ENCODE data around the gene FMN1.

Gene FMN1

DNA sequence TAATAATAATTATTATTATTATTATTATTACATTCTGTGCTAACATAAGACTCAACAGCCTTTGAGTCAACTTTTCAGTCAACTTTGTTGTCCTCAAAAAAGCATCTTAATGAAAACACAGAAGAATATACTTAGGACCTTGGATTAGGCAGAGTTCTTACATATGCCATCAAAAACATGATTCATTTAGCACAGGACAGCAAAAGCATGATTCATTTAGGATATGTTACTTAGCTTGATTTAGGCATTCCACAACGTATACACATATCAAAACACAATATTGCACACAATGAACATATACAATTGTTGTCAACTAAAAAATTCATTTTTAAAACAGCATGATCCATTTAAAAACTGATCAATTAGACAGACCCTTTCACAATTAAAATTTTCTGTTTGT lies 213.0 kb downstream of the FMN1 start:
- peaks cover 8% of the 10 kb centered on the region for H3K36me3 Mint-ChIP-seq (ENCODE audit: low read depth)
- peaks cover 42% of the 10 kb centered on the region for H3K4me1 Mint-ChIP-seq
- DNase-seq: no peak
- H3K9me3 Mint-ChIP-seq: no peaks in the 10 kb centered on the region
- TF ChIP-seq, protein P1, sequence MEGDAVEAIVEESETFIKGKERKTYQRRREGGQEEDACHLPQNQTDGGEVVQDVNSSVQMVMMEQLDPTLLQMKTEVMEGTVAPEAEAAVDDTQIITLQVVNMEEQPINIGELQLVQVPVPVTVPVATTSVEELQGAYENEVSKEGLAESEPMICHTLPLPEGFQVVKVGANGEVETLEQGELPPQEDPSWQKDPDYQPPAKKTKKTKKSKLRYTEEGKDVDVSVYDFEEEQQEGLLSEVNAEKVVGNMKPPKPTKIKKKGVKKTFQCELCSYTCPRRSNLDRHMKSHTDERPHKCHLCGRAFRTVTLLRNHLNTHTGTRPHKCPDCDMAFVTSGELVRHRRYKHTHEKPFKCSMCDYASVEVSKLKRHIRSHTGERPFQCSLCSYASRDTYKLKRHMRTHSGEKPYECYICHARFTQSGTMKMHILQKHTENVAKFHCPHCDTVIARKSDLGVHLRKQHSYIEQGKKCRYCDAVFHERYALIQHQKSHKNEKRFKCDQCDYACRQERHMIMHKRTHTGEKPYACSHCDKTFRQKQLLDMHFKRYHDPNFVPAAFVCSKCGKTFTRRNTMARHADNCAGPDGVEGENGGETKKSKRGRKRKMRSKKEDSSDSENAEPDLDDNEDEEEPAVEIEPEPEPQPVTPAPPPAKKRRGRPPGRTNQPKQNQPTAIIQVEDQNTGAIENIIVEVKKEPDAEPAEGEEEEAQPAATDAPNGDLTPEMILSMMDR (IDR thresholded peaks at IDR 0.05): no peak
- H3K4me3 Mint-ChIP-seq: no peak overlapping the region
- H3K27me3 Mint-ChIP-seq (ENCODE audit: low read depth, poor library complexity): no peaks in the 10 kb centered on the region
- no peak overlapping the region for H3K27ac Mint-ChIP-seq

DNA sequence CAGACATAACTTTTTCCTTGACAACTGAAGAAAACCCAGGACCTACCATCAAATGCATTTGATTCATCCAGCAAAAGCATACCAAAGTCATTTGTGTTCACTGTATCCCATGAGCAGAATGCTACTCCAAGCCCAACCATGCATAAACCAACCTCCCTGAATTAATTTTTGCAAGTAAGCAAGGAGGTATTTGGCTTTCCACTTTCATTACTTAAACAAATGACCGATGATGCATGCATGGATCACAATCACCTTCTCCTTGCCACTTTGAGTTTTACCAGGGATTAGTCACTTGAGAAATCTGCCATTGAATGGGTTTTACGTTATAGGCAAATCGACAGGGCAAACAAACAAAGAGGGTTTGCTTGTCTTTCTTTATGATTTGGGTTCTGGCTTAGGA lies 214.8 kb downstream of the FMN1 start:
- Mint-ChIP-seq H3K27ac (no peak overlapping the region), H3K4me1 (peaks cover 28% of the 10 kb centered on the region), H3K36me3 (ENCODE audit: low read depth) (peaks cover 8% of the 10 kb centered on the region), H3K9me3 (no peaks in the 10 kb centered on the region), H3K27me3 (ENCODE audit: low read depth, poor library complexity) (peaks cover 3% of the 10 kb centered on the region), H3K4me3 (no peak overlapping the region)
- no peak for DNase-seq
- TF ChIP-seq, protein P1 (IDR thresholded peaks at IDR 0.05): no peak

DNA sequence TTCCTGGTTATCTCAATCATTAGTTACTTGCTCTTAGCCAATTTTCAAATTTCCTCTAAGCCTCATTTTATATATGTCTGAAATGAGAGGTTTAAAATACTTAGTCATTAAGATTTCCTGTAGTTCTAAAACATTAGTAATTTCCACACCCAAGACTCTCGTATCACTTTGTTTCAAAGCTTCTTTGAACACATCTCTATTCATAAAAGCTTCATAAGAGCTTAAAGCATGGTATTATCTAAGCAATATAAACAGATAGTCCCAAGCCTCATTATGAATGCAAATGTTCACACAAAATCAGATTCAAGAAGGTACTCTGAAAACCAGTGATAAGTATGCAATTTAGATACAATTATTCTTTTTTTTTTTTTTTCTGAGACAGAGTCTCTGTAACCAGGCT lies 217.0 kb downstream of the FMN1 start:
- TF ChIP-seq, protein P1 (IDR thresholded peaks at IDR 0.05): no peak
- peaks cover 3% of the 10 kb centered on the region for H3K27me3 Mint-ChIP-seq (ENCODE audit: low read depth, poor library complexity)
- no peaks in the 10 kb centered on the region for H3K9me3 Mint-ChIP-seq
- no peak overlapping the region for H3K4me3 Mint-ChIP-seq
- peaks cover under 1% of the 10 kb centered on the region for H3K36me3 Mint-ChIP-seq (ENCODE audit: low read depth)
- no peak overlapping the region for H3K27ac Mint-ChIP-seq
- H3K4me1 Mint-ChIP-seq: peaks cover 17% of the 10 kb centered on the region
- no peak for DNase-seq

DNA sequence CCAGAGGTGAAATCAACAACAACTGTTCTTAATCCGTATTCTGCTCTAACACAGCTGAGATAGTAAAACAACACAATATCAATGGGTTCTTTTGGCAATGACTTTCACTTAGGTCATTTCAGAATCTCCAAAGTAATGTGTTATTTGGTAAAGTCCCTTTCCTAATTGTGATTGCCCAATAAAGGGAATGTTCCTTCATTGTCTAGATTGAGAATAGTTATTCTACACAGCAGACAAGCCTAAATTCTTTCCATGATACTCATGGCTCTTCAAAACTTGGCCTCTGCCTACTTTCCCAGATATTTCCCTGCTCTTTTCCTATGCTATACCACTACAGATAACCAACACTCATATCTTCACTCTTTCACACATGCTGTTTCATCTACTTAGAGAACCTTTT lies 219.8 kb downstream of the FMN1 start:
- H3K36me3 Mint-ChIP-seq (ENCODE audit: low read depth): no peaks in the 10 kb centered on the region
- TF ChIP-seq, protein P1 (IDR thresholded peaks at IDR 0.05): no peak
- H3K27ac Mint-ChIP-seq: no peak overlapping the region
- H3K9me3 Mint-ChIP-seq: no peaks in the 10 kb centered on the region
- H3K4me3 Mint-ChIP-seq: no peak overlapping the region
- no peaks in the 10 kb centered on the region for H3K4me1 Mint-ChIP-seq
- DNase-seq: no peak
- H3K27me3 Mint-ChIP-seq (ENCODE audit: low read depth, poor library complexity): peaks cover 3% of the 10 kb centered on the region

DNA sequence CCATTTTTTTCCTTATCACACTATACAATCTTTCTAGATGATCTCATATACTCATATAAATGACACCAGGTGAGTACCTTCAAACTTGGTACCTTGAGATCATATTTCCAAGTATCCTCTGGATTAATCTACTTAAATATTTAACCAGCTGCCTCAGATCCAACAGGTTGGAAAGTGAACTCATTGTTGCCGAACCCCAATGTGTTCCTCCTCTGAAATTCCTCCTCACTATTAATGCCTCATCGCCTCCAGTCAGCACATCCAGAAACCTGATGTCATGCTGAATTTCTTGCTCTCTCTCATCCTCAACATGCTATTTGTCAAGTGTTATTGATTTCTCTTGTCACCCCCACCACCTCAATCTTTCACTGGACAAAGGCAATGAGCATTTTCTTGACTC lies 221.8 kb downstream of the FMN1 start:
- H3K27me3 Mint-ChIP-seq (ENCODE audit: low read depth, poor library complexity): peaks cover 3% of the 10 kb centered on the region
- no peaks in the 10 kb centered on the region for H3K4me1 Mint-ChIP-seq
- no peaks in the 10 kb centered on the region for H3K9me3 Mint-ChIP-seq
- no peak overlapping the region for H3K27ac Mint-ChIP-seq
- H3K4me3 Mint-ChIP-seq: no peak overlapping the region
- TF ChIP-seq, protein P1 (IDR thresholded peaks at IDR 0.05): no peak
- DNase-seq: no peak
- H3K36me3 Mint-ChIP-seq (ENCODE audit: low read depth): peaks cover 5% of the 10 kb centered on the region

DNA sequence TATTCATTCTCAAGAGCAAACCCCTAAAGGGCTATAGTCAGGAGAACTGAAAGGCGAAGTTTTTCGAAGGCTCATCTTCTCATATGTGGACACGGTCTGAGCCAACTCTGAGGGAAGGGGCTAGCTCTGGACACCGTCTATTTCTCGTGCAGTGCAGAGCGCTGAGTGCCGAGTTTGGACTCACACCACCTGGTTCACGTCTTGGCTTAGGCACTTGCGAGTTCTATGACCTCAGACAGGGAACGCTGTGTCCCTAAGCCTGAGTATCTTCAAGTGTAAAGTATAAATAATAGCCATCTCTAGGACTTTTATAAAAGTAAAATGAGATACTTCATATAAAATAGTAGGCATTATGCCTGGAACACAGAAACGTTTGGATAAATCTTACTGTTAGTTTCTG lies 223.7 kb downstream of the FMN1 start:
- peaks cover 5% of the 10 kb centered on the region for H3K36me3 Mint-ChIP-seq (ENCODE audit: low read depth)
- H3K9me3 Mint-ChIP-seq: no peaks in the 10 kb centered on the region
- TF ChIP-seq, protein P1 (IDR thresholded peaks at IDR 0.05): no peak
- no peak for DNase-seq
- H3K27me3 Mint-ChIP-seq (ENCODE audit: low read depth, poor library complexity): peaks cover 6% of the 10 kb centered on the region
- H3K27ac Mint-ChIP-seq: no peak overlapping the region
- H3K4me1 Mint-ChIP-seq: no peaks in the 10 kb centered on the region
- no peak overlapping the region for H3K4me3 Mint-ChIP-seq

Measured in nephron progenitor cell (in vitro differentiated cells).